HFFc6 (cell line): ENCODE results near the gene ACSS3. TPM values are rescaled to one million over a fixed set of nuclear protein-coding genes. Genes with fewer than 3 reads are reported as not detected.

Experiments
- DNase-seq: peaks from one replicate; pipeline ENCODE4 v3.0.0-alpha.2; 2018
- H3K27ac Mint-ChIP-seq: 2 replicates; pipeline ENCODE4 v1.8.0; 2020; ENCODE audit warnings: mild to moderate bottlenecking, mixed read lengths
- H3K27me3 Mint-ChIP-seq: 2 replicates; pipeline ENCODE4 v1.8.0; 2021; ENCODE audit warnings: mild to moderate bottlenecking, moderate library complexity, mixed read lengths; ENCODE audit not compliant: insufficient read depth
- H3K36me3 Mint-ChIP-seq: 2 replicates; pipeline ENCODE4 v1.8.0; 2021; ENCODE audit warnings: low read depth, mixed read lengths
- H3K4me1 Mint-ChIP-seq: 2 replicates; pipeline ENCODE4 v1.8.0; 2020; ENCODE audit warnings: low read depth, mixed read lengths
- H3K4me3 Mint-ChIP-seq: 2 replicates; pipeline ENCODE4 v1.8.0; 2020; ENCODE audit warnings: mild to moderate bottlenecking, moderate library complexity, mixed read lengths
- H3K9me3 Mint-ChIP-seq: 2 replicates; pipeline ENCODE4 v1.8.0; 2020; ENCODE audit warnings: mild to moderate bottlenecking, mixed read lengths
- CTCF ChIP-seq: fragments of 200-600 bp; sonication (generic); IDR thresholded peaks from 2 replicates; pipeline ENCODE4 v1.5.0; 2021; ENCODE audit warnings: antibody characterized with exemption, mild to moderate bottlenecking
- total RNA-seq, 6 experiments: library from RNA; stranded (reverse); fragmentation: NEBNext Ultra II Directional; extraction: Animal tissue kit (Norgen Biotek cat#: 25700); gene quantifications; 2 replicates in 1 of 6; 3 replicates in 5 of 6; pipeline ENCODE4 v1.2.3, GENCODE V29; 2021

Gene ACSS3
- total RNA-seq, 6 experiments from 2014 or later = 0.66 to 1.1 (median 0.91) TPM

DNA sequence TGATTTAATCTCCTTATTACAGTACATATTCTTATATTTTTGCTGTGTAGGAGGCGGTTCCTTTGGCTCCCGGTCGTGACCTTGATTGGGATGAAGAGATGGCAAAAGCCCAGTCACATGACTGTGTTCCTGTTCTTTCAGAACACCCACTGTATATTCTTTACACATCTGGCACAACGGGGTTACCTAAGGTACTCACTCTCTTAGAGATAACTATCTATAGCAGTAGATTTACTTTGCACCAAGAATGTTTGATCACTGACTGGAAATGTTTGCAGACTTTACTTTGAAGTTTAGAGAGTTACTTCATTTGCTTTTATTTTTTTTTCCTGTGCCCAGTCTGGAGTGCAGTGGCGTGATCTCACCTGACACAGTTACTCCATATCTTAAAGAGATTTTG is 65.2 kb downstream of the ACSS3 start:
- TF ChIP-seq CTCF = no peak
- DNase-seq = no peak
- H3K9me3 Mint-ChIP-seq = no peaks in the 10 kb centered on the region
- H3K4me3 Mint-ChIP-seq = no peak overlapping the region
- H3K27ac Mint-ChIP-seq = no peak overlapping the region
- H3K27me3 Mint-ChIP-seq = no peaks in the 10 kb centered on the region; the same call in 1 of the 2 replicates
- H3K4me1 Mint-ChIP-seq = no peaks in the 10 kb centered on the region
- H3K36me3 Mint-ChIP-seq = no peaks in the 10 kb centered on the region

DNA sequence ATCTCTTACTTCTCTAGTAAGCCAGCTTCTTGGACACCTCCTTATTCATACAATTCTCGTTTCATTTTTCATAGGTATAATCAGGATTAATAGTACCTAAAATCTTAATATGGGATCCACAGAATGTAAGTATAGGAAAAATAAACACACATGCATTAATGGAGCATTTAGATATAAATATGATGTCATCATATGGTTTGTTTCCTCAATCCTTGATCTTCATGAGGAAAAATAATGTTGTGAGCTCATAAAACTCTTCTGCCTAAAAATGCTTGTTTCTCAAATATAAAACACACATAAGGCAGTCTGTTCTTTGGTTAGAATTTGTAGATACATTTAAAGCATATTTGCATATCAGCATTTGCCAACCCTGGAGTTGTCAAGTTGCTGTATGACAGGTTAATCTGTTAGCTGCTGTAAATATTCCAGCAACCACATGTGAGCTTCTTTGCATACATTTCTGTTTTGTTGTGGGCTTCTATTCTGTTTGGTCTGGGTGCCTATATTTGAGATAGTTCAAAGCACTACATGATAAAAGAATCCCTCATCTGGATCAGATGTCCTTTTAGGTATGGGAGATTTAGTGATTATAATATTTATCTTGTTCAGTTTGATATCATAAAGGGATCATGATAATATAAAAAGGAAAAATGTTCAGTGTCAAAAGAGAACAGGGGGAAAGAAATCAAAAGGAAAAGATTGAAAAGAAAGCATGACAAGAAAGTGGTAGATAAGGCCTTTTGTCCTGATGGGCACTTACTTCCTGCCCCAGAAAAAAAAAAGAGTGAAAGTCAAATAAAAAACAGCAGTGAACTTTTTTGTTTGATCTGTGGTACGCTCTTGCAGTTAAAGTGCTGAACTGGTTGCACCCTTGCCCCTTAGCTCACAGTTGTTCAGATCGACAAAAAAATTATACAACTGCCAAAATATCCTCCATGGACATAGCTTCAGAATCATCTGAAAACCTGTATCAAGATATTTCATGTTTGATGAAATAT is 68.6 kb downstream of the ACSS3 start:
- Mint-ChIP-seq H3K27ac (no peak overlapping the region), H3K9me3 (no peaks in the 10 kb centered on the region), H3K27me3 (no peaks in the 10 kb centered on the region; the same call in 1 of the 2 replicates), H3K4me3 (no peak overlapping the region), H3K36me3 (no peaks in the 10 kb centered on the region), H3K4me1 (no peaks in the 10 kb centered on the region)
- no peak for DNase-seq
- no peak for TF ChIP-seq CTCF

DNA sequence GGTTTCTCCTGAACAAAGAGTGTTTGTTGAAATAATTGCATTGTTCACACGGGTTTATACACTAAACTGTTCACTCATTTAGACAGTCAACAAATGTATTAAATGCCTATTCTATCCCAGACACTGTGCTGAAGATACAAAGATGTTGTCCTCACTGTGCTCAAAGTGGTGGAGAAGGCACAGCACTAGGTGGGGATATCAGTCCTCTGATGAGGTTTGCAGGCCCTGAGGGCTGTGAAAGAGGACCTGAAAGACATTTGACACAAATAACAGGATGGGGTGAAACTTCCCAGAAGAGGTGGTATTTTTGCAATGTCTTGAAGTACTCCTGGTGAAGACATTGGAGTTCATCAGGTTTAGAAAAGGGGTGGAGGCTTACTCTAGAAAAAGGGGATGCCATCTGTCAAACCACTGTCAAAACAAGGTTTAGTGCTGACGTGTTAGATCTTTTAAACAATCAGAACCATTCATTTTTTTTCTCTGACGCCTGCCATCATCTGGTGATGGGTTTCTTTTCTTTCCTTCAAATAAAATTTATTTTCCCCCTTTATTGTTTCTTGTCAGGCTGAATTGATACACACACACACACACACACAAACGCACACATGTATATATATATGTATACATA is 69.5 kb downstream of the ACSS3 start:
- Mint-ChIP-seq H3K4me3 (no peak overlapping the region), H3K27ac (no peak overlapping the region)

DNA sequence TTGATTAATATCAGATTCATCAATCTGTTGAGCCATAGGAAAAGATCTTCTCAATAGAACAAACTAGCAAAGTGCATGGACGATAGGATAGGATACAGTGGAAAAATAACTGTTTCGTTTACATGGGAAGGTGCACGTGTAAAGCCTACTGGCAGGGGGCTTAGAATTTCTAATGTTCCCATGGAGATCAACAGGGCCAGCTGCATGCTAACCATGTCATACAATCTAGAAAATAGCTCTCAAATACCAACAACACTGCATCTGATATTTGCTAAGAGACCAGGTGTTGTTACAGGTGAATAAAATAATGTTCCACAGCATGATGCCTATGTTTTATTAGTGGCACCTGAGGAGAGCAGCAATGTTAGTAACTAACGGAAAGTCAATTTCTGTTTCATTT is 72.5 kb downstream of the ACSS3 start:
- TF ChIP-seq CTCF = no peak
- H3K4me1 Mint-ChIP-seq = no peaks in the 10 kb centered on the region
- no peaks in the 10 kb centered on the region for H3K36me3 Mint-ChIP-seq
- H3K27ac Mint-ChIP-seq = no peak overlapping the region
- no peak overlapping the region for H3K4me3 Mint-ChIP-seq
- no peaks in the 10 kb centered on the region for H3K9me3 Mint-ChIP-seq
- no peaks in the 10 kb centered on the region; the same call in 1 of the 2 replicates for H3K27me3 Mint-ChIP-seq
- no peak for DNase-seq

More for the DNA sequence above, 69.5 kb downstream of the ACSS3 start:
- no peak for TF ChIP-seq CTCF
- no peaks in the 10 kb centered on the region for H3K4me1 Mint-ChIP-seq
- no peak for DNase-seq
- H3K9me3 Mint-ChIP-seq = no peaks in the 10 kb centered on the region
- H3K27me3 Mint-ChIP-seq = no peaks in the 10 kb centered on the region; the same call in 1 of the 2 replicates
- H3K36me3 Mint-ChIP-seq = no peaks in the 10 kb centered on the region

- no peak for TF ChIP-seq CTCF
- H3K4me3 Mint-ChIP-seq = no peak overlapping the region
- no peak for DNase-seq
- H3K4me1 Mint-ChIP-seq = no peaks in the 10 kb centered on the region
- no peaks in the 10 kb centered on the region for H3K9me3 Mint-ChIP-seq
- no peak overlapping the region for H3K27ac Mint-ChIP-seq
- no peaks in the 10 kb centered on the region for H3K27me3 Mint-ChIP-seq
- no peaks in the 10 kb centered on the region for H3K36me3 Mint-ChIP-seq
Measured at GRCh38 chr12:81159856-81160255, 82.0 kb downstream of the ACSS3 start.
